ENCODE data around the gene LITAF. TPM values are rescaled to one million over a fixed set of nuclear protein-coding genes. Genes with fewer than 3 reads are reported as not detected.

LITAF gene
- total and polyA plus RNA-seq, 7 experiments from 2014 or later = 126 to 563 (median 264) TPM

GRCh38 chr16:11627822-11628457 lies 41.2 kb upstream of the LITAF start:
- H3K4me3 ChIP-seq (ENCODE audit: low read length) = no peak overlapping the region
- POLR2A ChIA-PET = interaction anchor here (0.7 to 1.2 kb wide), 3 partner anchors 8 to 38 kb away, joined by 3 to 5 read pairs (median 3); no protein-coding TSS in a partner anchor
- Mint-ChIP-seq H3K9me3 (peaks cover 0 to 3% (median 0%) of the 10 kb centered on the region in 11 donors), H3K4me3 (no peak overlapping the region), H3K27ac (peak overlapping the region in 8 of 9 donors; percentile 3 to 97 (median 54)), H3K4me1 (peaks cover 34 to 65% (median 50%) of the 10 kb centered on the region in 7 donors), H3K27me3 (no peaks in the 10 kb centered on the region), H3K36me3 (peaks cover 0 to 4% (median 0%) of the 10 kb centered on the region in 5 donors)
- no peaks in the 10 kb centered on the region for H3K27me3 ChIP-seq (ENCODE audit: control insufficient read depth in 2 of 2, insufficient read depth in 2 of 2, low read length in 2 of 2)
- peaks cover 15 to 46% of the 10 kb centered on the region in 2 donors for H3K4me1 ChIP-seq (ENCODE audit: control insufficient read depth in 2 of 2, insufficient read depth in 2 of 2, low read length in 2 of 2)
- H3K36me3 ChIP-seq (ENCODE audit: control insufficient read depth in 2 of 3, insufficient read depth in 3 of 3, low read length in 3 of 3) = no peaks in the 10 kb centered on the region
- ATAC-seq (no peak), DNase-seq (no peak)
- CTCF ChIA-PET = interaction anchor here (0.7 kb wide), 1 partner anchor 57 kb away, joined by 3 read pairs; no protein-coding TSS in a partner anchor
- H3K9me3 ChIP-seq (ENCODE audit: control insufficient read depth in 2 of 3, low read length in 3 of 3) = no peaks in the 10 kb centered on the region
- H3K27ac ChIP-seq (ENCODE audit: low read depth, low read length) = no peak overlapping the region
- intact Hi-C loops (cut with micrococcal nuclease) = no loop called here

- Mint-ChIP-seq H3K4me3 (no peak overlapping the region), H3K4me1 (peaks cover 37 to 70% (median 54%) of the 10 kb centered on the region in 7 donors), H3K27ac (no peak overlapping the region), H3K9me3 (peaks cover 0 to 3% (median 0%) of the 10 kb centered on the region in 11 donors), H3K36me3 (peaks cover 0 to 4% (median 0%) of the 10 kb centered on the region in 5 donors), H3K27me3 (no peaks in the 10 kb centered on the region)
- ATAC-seq (no peak), DNase-seq (no peak)
- CTCF ChIA-PET = interaction anchor here (0.7 to 1.0 kb wide), 2 partner anchors 15 to 29 kb away, joined by 3 to 4 read pairs; no protein-coding TSS in a partner anchor
- POLR2A ChIA-PET = interaction anchor here (0.6 to 0.7 kb wide), 3 partner anchors 8 to 36 kb away, joined by 3 read pairs; no protein-coding TSS in a partner anchor
- no peak overlapping the region for H3K4me3 ChIP-seq (ENCODE audit: low read length)
- no peaks in the 10 kb centered on the region for H3K9me3 ChIP-seq (ENCODE audit: control insufficient read depth in 2 of 3, low read length in 3 of 3)
- H3K4me1 ChIP-seq (ENCODE audit: control insufficient read depth in 2 of 2, insufficient read depth in 2 of 2, low read length in 2 of 2) = peaks cover 21 to 51% of the 10 kb centered on the region in 2 donors
- no peak overlapping the region for H3K27ac ChIP-seq (ENCODE audit: low read depth, low read length)
- intact Hi-C loops (cut with micrococcal nuclease) = no loop called here
- no peaks in the 10 kb centered on the region for H3K36me3 ChIP-seq (ENCODE audit: control insufficient read depth in 2 of 3, insufficient read depth in 3 of 3, low read length in 3 of 3)
- H3K27me3 ChIP-seq (ENCODE audit: control insufficient read depth in 2 of 2, insufficient read depth in 2 of 2, low read length in 2 of 2) = no peaks in the 10 kb centered on the region
These were observed 40.6 kb upstream of the LITAF start for GRCh38 chr16:11627292-11627663.

- intact Hi-C loops (cut with micrococcal nuclease) = no loop called here
- CTCF ChIA-PET = interaction anchor here (0.6 to 1.2 kb wide), 4 partner anchors 14 to 391 kb away, joined by 3 to 4 read pairs (median 3); no protein-coding TSS in a partner anchor
- POLR2A ChIA-PET = interaction anchor here (0.6 to 1.2 kb wide), 4 partner anchors 18 to 35 kb away, joined by 3 to 4 read pairs (median 3); no protein-coding TSS in a partner anchor
These were observed 40.1 kb upstream of the LITAF start for GRCh38 chr16:11626657-11627291.

GRCh38 chr16:11625769-11626168 lies 39.0 kb upstream of the LITAF start:
- H3K36me3 ChIP-seq (ENCODE audit: control insufficient read depth in 2 of 3, insufficient read depth in 3 of 3, low read length in 3 of 3) = no peaks in the 10 kb centered on the region
- peak overlapping the region; percentile 25 to 100 (median 76) for H3K27ac Mint-ChIP-seq
- H3K27me3 ChIP-seq (ENCODE audit: control insufficient read depth in 2 of 2, insufficient read depth in 2 of 2, low read length in 2 of 2) = no peaks in the 10 kb centered on the region
- POLR2A ChIA-PET = interaction anchor here (0.9 to 1.2 kb wide), 5 partner anchors 9 to 93 kb away, joined by 3 to 4 read pairs (median 4); no protein-coding TSS in a partner anchor
- H3K9me3 Mint-ChIP-seq = peaks cover 0 to 3% (median 0%) of the 10 kb centered on the region in 11 donors
- H3K9me3 ChIP-seq (ENCODE audit: control insufficient read depth in 2 of 3, low read length in 3 of 3) = no peaks in the 10 kb centered on the region
- H3K27me3 Mint-ChIP-seq = no peaks in the 10 kb centered on the region
- H3K27ac ChIP-seq (ENCODE audit: low read depth, low read length) = no peak overlapping the region
- peaks cover 43 to 80% (median 64%) of the 10 kb centered on the region in 7 donors for H3K4me1 Mint-ChIP-seq
- H3K4me3 ChIP-seq (ENCODE audit: low read length) = no peak overlapping the region
- intact Hi-C loops (cut with micrococcal nuclease) = no loop called here
- DNase-seq (no peak), ATAC-seq (no peak)
- CTCF ChIA-PET = interaction anchor here (1.2 kb wide), 1 partner anchor 15 kb away, joined by 3 read pairs; no protein-coding TSS in a partner anchor
- H3K4me3 Mint-ChIP-seq = no peak overlapping the region
- H3K36me3 Mint-ChIP-seq = peaks cover 0 to 7% (median 0%) of the 10 kb centered on the region in 5 donors
- H3K4me1 ChIP-seq (ENCODE audit: control insufficient read depth in 2 of 2, insufficient read depth in 2 of 2, low read length in 2 of 2) = peaks cover 35 to 65% of the 10 kb centered on the region in 2 donors

More at GRCh38 chr16:11626657-11627291, 40.1 kb upstream of the LITAF start:
- no peak overlapping the region for H3K4me3 ChIP-seq (ENCODE audit: low read length)
- Mint-ChIP-seq H3K9me3 (peaks cover 0 to 3% (median 0%) of the 10 kb centered on the region in 11 donors), H3K4me1 (peaks cover 42 to 74% (median 60%) of the 10 kb centered on the region in 7 donors), H3K27me3 (no peaks in the 10 kb centered on the region), H3K27ac (peak overlapping the region in 4 of 9 donors; percentile 38 to 100 (median 59)), H3K4me3 (no peak overlapping the region), H3K36me3 (peaks cover 0 to 4% (median 0%) of the 10 kb centered on the region in 5 donors)
- H3K9me3 ChIP-seq (ENCODE audit: control insufficient read depth in 2 of 3, low read length in 3 of 3) = no peaks in the 10 kb centered on the region
- H3K27ac ChIP-seq (ENCODE audit: low read depth, low read length) = no peak overlapping the region
- no peaks in the 10 kb centered on the region for H3K36me3 ChIP-seq (ENCODE audit: control insufficient read depth in 2 of 3, insufficient read depth in 3 of 3, low read length in 3 of 3)
- no peak for ATAC-seq
- H3K27me3 ChIP-seq (ENCODE audit: control insufficient read depth in 2 of 2, insufficient read depth in 2 of 2, low read length in 2 of 2) = no peaks in the 10 kb centered on the region
- DNase-seq = no peak
- H3K4me1 ChIP-seq (ENCODE audit: control insufficient read depth in 2 of 2, insufficient read depth in 2 of 2, low read length in 2 of 2) = peaks cover 25 to 55% of the 10 kb centered on the region in 2 donors

DNA sequence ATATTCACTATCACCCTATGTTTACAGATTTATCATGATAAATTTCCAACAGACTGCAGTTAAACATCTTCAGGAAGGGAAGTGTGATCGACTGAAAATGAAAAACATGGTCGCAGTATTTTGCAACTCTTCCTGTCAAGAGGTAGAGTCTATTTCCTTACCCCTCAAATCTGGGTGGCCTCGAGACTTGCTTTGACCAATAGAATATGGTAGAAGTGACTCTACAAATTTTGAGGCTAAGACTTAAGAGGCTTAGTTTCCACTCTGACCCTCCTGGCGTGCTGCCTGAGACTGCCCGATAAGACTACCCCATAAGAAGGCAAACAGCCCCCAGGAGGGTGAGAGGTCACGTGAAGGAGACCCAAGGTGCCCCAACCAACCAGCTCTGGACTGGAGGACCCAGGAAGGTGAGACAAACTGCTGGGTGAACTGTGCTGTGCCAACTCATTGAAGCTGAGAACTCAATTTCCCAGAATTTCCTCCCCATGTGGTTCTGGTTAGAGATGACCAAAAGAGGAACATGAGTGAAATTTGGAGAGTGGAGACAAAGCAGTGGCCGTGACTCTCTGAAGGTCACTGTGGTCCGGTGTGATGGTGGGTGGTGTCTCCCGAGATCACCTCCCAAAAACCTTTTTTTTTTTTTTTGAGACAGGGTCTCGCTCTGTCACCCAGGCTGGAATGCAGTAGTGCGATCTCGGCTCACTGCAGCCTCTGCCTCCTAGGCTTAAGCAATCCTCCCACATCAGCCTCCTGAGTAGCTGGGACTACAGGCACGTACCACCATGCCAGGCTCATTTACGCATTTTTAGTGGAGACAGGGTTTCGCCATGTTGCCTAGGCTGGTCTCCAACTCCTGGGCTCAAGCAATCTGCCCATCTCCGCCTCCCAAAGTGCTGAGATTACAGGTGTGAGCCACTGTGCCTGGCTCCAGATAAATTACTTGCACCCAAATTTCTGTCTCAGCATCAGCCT lies 38.2 kb upstream of the LITAF start:
- H3K4me1 Mint-ChIP-seq = peaks cover 43 to 80% (median 64%) of the 10 kb centered on the region in 7 donors
- H3K9me3 ChIP-seq (ENCODE audit: control insufficient read depth in 2 of 3, low read length in 3 of 3) = peaks cover 0 to 6% (median 0%) of the 10 kb centered on the region in 3 experiments
- H3K36me3 ChIP-seq (ENCODE audit: control insufficient read depth in 2 of 3, insufficient read depth in 3 of 3, low read length in 3 of 3) = no peaks in the 10 kb centered on the region
- H3K27ac ChIP-seq (ENCODE audit: low read depth, low read length) = peak overlapping the region; percentile 11
- peaks cover 43 to 68% of the 10 kb centered on the region in 2 donors for H3K4me1 ChIP-seq (ENCODE audit: control insufficient read depth in 2 of 2, insufficient read depth in 2 of 2, low read length in 2 of 2)
- intact Hi-C loops (cut with micrococcal nuclease) = no loop called here
- H3K27me3 ChIP-seq (ENCODE audit: control insufficient read depth in 2 of 2, insufficient read depth in 2 of 2, low read length in 2 of 2) = no peaks in the 10 kb centered on the region
- no peak overlapping the region for H3K4me3 ChIP-seq (ENCODE audit: low read length)
- peak overlapping the region; percentile 4 to 73 (median 52) for H3K4me3 Mint-ChIP-seq
- ChIA-PET CTCF (no interaction called here), POLR2A (interaction anchor here (0.5 to 1.4 kb wide), 10 partner anchors 8 to 94 kb away, joined by 3 to 6 read pairs (median 4); no protein-coding TSS in a partner anchor)
- DNase-seq = no peak
- peak; percentile 54 for ATAC-seq
- peaks cover 0 to 6% (median 3%) of the 10 kb centered on the region in 11 donors for H3K9me3 Mint-ChIP-seq
- peak overlapping the region; percentile 73 to 100 (median 86) for H3K27ac Mint-ChIP-seq
- H3K27me3 Mint-ChIP-seq = no peaks in the 10 kb centered on the region
- H3K36me3 Mint-ChIP-seq = peaks cover 0 to 15% (median 0%) of the 10 kb centered on the region in 5 donors
